WI38 (cell line): ENCODE data around the gene CCDC70.

Experiments
- H3K4me3 ChIP-seq: 2 replicates; pipeline ENCODE4 v1.5.1; 2011; ENCODE audit warnings: low read depth, mild to moderate bottlenecking, control low read depth, low read length
- CTCF ChIP-seq: IDR thresholded peaks from 2 replicates; pipeline ENCODE4 v1.5.1; 2012; ENCODE audit warnings: low read depth, mild to moderate bottlenecking, control low read depth, low read length

The CCDC70 gene

GRCh38 chr13:51881296-51881695 is 19.5 kb downstream of the CCDC70 start:
- no peak for TF ChIP-seq CTCF
- H3K4me3 ChIP-seq: no peak overlapping the region

- H3K4me3 ChIP-seq: no peak overlapping the region
- TF ChIP-seq CTCF: no peak
Observed at GRCh38 chr13:51882570-51883225, 20.9 kb downstream of the CCDC70 start.

GRCh38 chr13:51883226-51883600 is 21.4 kb downstream of the CCDC70 start:
- H3K4me3 ChIP-seq: no peak overlapping the region
- TF ChIP-seq CTCF: no peak

- no peak overlapping the region for H3K4me3 ChIP-seq
- TF ChIP-seq CTCF: no peak
Observed at GRCh38 chr13:51885651-51886050, 23.9 kb downstream of the CCDC70 start.

GRCh38 chr13:51887468-51887867 is 25.7 kb downstream of the CCDC70 start:
- H3K4me3 ChIP-seq: no peak overlapping the region
- no peak for TF ChIP-seq CTCF

GRCh38 chr13:51892657-51893056 is 30.9 kb downstream of the CCDC70 start:
- no peak overlapping the region for H3K4me3 ChIP-seq
- TF ChIP-seq CTCF: no peak

- no peak overlapping the region for H3K4me3 ChIP-seq
- no peak for TF ChIP-seq CTCF
Observed at GRCh38 chr13:51894239-51894638, 32.5 kb downstream of the CCDC70 start.
